ENCODE measurements around the gene UNC13D.

Gene UNC13D

DNA sequence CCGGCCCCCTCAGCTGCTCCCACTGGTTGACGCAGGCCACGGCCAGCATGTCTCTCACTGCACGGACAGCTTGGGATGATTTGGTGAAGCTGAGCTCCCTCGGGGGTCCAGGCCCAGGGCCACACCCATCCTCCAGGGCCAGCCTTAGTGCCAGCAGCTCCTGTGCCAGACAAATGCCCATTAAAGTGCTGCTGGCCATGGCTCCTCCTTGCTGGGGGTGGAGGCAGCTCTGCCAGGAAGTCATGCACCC, 31.7 kb upstream of the UNC13D start:
- H3K9me3 ChIP-seq (ENCODE audit: control insufficient read depth, insufficient read depth, low read depth, low read length): no peaks in the 10 kb centered on the region
- no peak overlapping the region for H3K4me3 ChIP-seq (ENCODE audit: low read depth, low read length)
- no peak overlapping the region for H3K27ac ChIP-seq (ENCODE audit: extremely low read depth, low read depth, low read length)
- ChIA-PET CTCF (interaction anchor here (0.6 to 7.6 kb wide), 5 partner anchors 13 to 242 kb away, joined by 3 to 84 read pairs (median 7); partner anchors contain the start of gene WBP2), POLR2A (interaction anchor here (0.6 to 5.1 kb wide), 7 partner anchors 18 to 106 kb away, joined by 3 to 34 read pairs (median 3); partner anchors contain the start of genes MRPL38 and WBP2)
- TF ChIP-seq KLF16 (tag by site-specific recombination; IDR thresholded peaks at IDR 0.05) (no peak), GLIS2 (tag by site-specific recombination; IDR thresholded peaks at IDR 0.05) (0 out of 2 replicates have a peak, but pooled peaks have one; percentile 29), ZFHX2 (tag by site-specific recombination; conservative IDR thresholded peaks at IDR 0.05) (peak; percentile 22; the same call in 1 of the 2 replicates), ZNF157 (tag by site-specific recombination; IDR thresholded peaks at IDR 0.05) (no peak), GLIS1 (tag by site-specific recombination; IDR thresholded peaks at IDR 0.05) (peak; percentile 12; the same call in 1 of the 2 replicates), ZNF174 (tag by site-specific recombination; IDR thresholded peaks at IDR 0.05) (no peak)
- peaks cover 0 to 4% of the 10 kb centered on the region in 2 experiments; a peak in 1 of 3 replicates for H3K36me3 ChIP-seq (ENCODE audit: control insufficient read depth in 2 of 2, insufficient read depth in 1 of 2, low read length in 2 of 2)
- H3K4me1 ChIP-seq (ENCODE audit: control insufficient read depth, insufficient read depth, low read length): peaks cover 4% of the 10 kb centered on the region

DNA sequence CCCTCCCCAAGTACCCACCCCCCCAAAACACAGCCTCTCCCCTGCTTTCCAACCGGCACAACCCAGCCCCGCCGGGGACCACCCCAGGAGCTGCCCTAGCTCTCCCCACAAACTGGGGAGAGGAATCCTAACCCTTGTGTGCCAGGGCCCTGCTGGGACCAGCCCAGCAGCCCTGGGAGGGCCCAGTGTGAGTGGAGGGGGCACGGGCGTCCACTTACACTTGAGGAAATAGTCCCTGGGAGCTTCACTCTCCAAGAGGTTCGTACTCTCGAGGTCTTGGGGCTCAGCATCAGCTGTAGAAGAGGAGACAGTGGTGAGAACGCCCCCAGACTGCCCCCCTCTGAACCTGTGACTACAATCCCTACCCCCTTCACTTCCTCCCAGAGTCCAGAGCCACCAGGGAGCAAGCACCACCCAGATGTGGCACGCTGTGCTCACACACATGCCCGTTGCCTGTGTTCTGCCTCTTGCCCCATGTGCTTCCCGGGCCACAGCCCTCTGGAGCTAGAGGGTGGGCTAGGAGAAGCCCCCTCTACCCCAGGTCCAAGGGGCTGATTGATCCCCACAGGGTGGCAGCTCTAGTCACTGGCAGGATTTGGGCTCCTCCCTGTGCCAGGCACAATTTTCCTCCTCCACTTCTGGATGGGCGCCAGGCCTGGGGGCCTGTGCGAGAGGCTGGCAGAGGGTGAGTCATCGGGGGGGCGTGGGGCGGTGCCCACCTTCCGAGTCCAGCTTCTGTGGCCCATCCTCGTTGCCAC, 31.2 kb upstream of the UNC13D start:
- Histone ChIP-seq H3K9me3 (ENCODE audit: control insufficient read depth, insufficient read depth, low read depth, low read length) (no peaks in the 10 kb centered on the region), H3K36me3 (ENCODE audit: control insufficient read depth in 2 of 2, insufficient read depth in 1 of 2, low read length in 2 of 2) (peaks cover 0 to 4% of the 10 kb centered on the region in 2 experiments; a peak in 1 of 3 replicates), H3K4me3 (ENCODE audit: low read depth, low read length) (no peak overlapping the region), H3K4me1 (ENCODE audit: control insufficient read depth, insufficient read depth, low read length) (peaks cover 4% of the 10 kb centered on the region), H3K27ac (ENCODE audit: extremely low read depth, low read depth, low read length) (no peak overlapping the region)
- CTCF ChIA-PET: interaction anchor here (0.6 to 7.6 kb wide), 5 partner anchors 14 to 88 kb away, joined by 3 to 84 read pairs (median 7); partner anchors contain the start of gene WBP2
- POLR2A ChIA-PET: interaction anchor here (0.7 to 5.1 kb wide), 6 partner anchors 18 to 95 kb away, joined by 3 to 34 read pairs (median 3); partner anchors contain the start of genes MRPL38 and WBP2
- TF ChIP-seq ZNF169 (tag by site-specific recombination; IDR thresholded peaks at IDR 0.05) (no peak), KLF10 (tag by site-specific recombination; IDR thresholded peaks at IDR 0.05) (no peak), ZNF248 (tag by site-specific recombination; IDR thresholded peaks at IDR 0.05) (no peak), KLF16 (tag by site-specific recombination; IDR thresholded peaks at IDR 0.05) (no peak), EGR2 (tag by site-specific recombination; IDR thresholded peaks at IDR 0.05; ENCODE audit: low read depth) (peak; percentile 23; the same call in 1 of the 2 replicates), KLF9 (tag by site-specific recombination; IDR thresholded peaks at IDR 0.05; ENCODE audit: low read depth) (peak; percentile 47; the same call in 1 of the 2 replicates), ZNF76 (tag by site-specific recombination; IDR thresholded peaks at IDR 0.05; ENCODE audit: borderline replicate concordance, low read depth) (no peak), GLIS2 (tag by site-specific recombination; IDR thresholded peaks at IDR 0.05) (peak; percentile 13; the same call in 1 of the 2 replicates), ZBTB1 (tag by site-specific recombination; IDR thresholded peaks at IDR 0.05) (no peak), HOXD13 (CRISPR knock-in tag; IDR thresholded peaks at IDR 0.05; ENCODE audit: borderline replicate concordance) (no peak), WT1 (tag by site-specific recombination; IDR thresholded peaks at IDR 0.05) (no peak), ZNF112 (tag by site-specific recombination; IDR thresholded peaks at IDR 0.05) (no peak), ZIC2 (tag by site-specific recombination; IDR thresholded peaks at IDR 0.05) (peak; percentile 54; the same call in 1 of the 2 replicates)
- TF ChIP-seq, protein P1, sequence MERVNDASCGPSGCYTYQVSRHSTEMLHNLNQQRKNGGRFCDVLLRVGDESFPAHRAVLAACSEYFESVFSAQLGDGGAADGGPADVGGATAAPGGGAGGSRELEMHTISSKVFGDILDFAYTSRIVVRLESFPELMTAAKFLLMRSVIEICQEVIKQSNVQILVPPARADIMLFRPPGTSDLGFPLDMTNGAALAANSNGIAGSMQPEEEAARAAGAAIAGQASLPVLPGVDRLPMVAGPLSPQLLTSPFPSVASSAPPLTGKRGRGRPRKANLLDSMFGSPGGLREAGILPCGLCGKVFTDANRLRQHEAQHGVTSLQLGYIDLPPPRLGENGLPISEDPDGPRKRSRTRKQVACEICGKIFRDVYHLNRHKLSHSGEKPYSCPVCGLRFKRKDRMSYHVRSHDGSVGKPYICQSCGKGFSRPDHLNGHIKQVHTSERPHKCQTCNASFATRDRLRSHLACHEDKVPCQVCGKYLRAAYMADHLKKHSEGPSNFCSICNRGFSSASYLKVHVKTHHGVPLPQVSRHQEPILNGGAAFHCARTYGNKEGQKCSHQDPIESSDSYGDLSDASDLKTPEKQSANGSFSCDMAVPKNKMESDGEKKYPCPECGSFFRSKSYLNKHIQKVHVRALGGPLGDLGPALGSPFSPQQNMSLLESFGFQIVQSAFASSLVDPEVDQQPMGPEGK (tag by site-specific recombination; IDR thresholded peaks at IDR 0.05): peak; percentile 48
- TF ChIP-seq, protein P2, sequence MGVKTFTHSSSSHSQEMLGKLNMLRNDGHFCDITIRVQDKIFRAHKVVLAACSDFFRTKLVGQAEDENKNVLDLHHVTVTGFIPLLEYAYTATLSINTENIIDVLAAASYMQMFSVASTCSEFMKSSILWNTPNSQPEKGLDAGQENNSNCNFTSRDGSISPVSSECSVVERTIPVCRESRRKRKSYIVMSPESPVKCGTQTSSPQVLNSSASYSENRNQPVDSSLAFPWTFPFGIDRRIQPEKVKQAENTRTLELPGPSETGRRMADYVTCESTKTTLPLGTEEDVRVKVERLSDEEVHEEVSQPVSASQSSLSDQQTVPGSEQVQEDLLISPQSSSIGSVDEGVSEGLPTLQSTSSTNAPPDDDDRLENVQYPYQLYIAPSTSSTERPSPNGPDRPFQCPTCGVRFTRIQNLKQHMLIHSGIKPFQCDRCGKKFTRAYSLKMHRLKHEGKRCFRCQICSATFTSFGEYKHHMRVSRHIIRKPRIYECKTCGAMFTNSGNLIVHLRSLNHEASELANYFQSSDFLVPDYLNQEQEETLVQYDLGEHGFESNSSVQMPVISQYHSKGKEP (tag by site-specific recombination; IDR thresholded peaks at IDR 0.05): no peak
- TF ChIP-seq, protein P3, sequence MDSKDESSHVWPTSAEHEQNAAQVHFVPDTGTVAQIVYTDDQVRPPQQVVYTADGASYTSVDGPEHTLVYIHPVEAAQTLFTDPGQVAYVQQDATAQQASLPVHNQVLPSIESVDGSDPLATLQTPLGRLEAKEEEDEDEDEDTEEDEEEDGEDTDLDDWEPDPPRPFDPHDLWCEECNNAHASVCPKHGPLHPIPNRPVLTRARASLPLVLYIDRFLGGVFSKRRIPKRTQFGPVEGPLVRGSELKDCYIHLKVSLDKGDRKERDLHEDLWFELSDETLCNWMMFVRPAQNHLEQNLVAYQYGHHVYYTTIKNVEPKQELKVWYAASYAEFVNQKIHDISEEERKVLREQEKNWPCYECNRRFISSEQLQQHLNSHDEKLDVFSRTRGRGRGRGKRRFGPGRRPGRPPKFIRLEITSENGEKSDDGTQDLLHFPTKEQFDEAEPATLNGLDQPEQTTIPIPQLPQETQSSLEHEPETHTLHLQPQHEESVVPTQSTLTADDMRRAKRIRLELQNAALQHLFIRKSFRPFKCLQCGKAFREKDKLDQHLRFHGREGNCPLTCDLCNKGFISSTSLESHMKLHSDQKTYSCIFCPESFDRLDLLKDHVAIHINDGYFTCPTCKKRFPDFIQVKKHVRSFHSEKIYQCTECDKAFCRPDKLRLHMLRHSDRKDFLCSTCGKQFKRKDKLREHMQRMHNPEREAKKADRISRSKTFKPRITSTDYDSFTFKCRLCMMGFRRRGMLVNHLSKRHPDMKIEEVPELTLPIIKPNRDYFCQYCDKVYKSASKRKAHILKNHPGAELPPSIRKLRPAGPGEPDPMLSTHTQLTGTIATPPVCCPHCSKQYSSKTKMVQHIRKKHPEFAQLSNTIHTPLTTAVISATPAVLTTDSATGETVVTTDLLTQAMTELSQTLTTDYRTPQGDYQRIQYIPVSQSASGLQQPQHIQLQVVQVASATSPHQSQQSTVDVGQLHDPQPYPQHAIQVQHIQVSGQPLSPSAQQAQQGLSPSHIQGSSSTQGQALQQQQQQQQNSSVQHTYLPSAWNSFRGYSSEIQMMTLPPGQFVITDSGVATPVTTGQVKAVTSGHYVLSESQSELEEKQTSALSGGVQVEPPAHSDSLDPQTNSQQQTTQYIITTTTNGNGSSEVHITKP (tag by site-specific recombination; IDR thresholded peaks at IDR 0.05): peak; percentile 87
- TF ChIP-seq, protein P4, sequence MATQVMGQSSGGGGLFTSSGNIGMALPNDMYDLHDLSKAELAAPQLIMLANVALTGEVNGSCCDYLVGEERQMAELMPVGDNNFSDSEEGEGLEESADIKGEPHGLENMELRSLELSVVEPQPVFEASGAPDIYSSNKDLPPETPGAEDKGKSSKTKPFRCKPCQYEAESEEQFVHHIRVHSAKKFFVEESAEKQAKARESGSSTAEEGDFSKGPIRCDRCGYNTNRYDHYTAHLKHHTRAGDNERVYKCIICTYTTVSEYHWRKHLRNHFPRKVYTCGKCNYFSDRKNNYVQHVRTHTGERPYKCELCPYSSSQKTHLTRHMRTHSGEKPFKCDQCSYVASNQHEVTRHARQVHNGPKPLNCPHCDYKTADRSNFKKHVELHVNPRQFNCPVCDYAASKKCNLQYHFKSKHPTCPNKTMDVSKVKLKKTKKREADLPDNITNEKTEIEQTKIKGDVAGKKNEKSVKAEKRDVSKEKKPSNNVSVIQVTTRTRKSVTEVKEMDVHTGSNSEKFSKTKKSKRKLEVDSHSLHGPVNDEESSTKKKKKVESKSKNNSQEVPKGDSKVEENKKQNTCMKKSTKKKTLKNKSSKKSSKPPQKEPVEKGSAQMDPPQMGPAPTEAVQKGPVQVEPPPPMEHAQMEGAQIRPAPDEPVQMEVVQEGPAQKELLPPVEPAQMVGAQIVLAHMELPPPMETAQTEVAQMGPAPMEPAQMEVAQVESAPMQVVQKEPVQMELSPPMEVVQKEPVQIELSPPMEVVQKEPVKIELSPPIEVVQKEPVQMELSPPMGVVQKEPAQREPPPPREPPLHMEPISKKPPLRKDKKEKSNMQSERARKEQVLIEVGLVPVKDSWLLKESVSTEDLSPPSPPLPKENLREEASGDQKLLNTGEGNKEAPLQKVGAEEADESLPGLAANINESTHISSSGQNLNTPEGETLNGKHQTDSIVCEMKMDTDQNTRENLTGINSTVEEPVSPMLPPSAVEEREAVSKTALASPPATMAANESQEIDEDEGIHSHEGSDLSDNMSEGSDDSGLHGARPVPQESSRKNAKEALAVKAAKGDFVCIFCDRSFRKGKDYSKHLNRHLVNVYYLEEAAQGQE (tag by site-specific recombination; IDR thresholded peaks at IDR 0.05): no peak

Measured in HEK293 (cell line).